Femur (tissue), 1 donor: Measurements from ENCODE around the gene WDR89.
"Not testable (repeated sequence)": the region's sequence is repeated elsewhere in the genome, so short reads cannot be mapped to it uniquely, and the experiment has no call there.

Experiments
- DNase-seq: peaks from one replicate; pipeline ENCODE4 v3.0.0-alpha.2; 2017

WDR89 gene

DNA sequence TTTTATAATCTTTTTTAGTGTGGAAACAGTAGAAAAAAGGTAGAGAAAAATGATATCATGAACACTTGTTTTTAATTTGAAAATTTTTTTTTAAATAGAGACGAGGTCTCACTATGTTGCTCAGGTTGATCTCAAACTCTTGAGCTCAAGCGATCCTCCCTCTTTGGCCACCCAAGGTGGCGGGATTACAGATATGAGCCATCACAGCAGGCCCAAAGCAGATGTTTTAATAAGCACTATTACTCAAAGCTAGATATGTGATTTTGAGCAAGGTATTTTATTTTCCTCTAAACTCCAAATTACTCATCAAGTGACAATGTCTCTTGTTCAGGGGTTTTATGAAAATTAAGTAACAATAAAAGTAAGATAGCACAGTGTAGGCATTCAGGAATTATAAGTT, 10.7 kb upstream of the WDR89 start:
- DNase-seq: no peak

DNA sequence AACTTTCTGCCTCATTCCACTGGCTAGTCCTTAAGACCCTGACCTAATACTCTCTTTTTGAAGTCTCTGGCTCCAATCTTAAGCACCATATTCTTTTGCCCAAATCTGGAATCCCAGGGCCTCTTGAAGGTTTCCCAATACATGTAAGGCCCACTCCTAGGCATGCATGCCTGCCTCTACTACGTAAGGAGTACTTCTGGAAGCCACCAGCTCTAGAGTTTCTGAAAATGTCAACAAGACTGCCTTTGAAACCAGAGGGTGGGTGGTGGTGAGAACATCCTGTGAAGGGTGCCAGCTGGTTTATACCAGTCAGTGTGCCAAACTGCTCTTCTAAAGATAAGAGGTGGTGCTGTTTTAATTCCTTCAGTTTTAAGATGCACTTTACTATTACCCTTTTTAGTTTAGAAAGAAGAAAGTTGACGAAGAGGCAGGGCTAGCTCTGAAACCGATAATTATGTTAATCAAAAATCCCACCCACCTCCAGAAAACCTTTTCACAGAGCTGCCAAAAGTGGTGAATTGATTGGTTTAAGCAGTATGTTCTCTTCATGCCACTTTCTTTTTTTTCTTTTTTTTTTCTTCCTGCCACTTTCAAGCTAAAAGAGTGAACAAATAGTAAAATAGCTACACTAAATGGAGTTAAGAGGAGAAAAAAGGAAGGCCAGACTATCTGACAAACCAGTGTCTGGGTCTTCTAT, 8.7 kb upstream of the WDR89 start:
- no peak for DNase-seq

- DNase-seq: no peak
These were observed 6.2 kb upstream of the WDR89 start for GRCh38 chr14:63647696-63648410.

GRCh38 chr14:63644741-63645140, 3.1 kb upstream of the WDR89 start:
- no peak for DNase-seq

- no peak for DNase-seq
These were observed 1.1 kb upstream of the WDR89 start for GRCh38 chr14:63642656-63643382.

DNA sequence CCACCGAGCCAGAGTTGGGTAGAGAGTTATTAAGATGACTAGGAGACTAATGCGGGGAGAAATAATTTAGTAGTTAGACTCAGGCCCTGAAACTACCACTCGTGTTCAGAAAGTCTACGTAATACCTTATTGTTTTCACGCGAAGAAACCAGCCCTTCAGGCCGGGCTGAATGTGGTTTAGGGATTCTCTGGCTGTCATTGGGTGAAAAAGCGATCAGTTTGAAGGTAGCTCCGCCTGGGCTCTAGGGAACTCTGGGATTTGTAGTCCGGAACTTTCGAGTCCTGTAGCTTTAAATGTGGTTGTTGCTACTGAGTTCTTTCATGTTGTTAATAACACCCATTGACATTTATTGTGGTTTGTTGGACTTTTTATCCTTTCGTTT, 549 bp upstream of the WDR89 start:
- DNase-seq: peak; percentile 92

DNA sequence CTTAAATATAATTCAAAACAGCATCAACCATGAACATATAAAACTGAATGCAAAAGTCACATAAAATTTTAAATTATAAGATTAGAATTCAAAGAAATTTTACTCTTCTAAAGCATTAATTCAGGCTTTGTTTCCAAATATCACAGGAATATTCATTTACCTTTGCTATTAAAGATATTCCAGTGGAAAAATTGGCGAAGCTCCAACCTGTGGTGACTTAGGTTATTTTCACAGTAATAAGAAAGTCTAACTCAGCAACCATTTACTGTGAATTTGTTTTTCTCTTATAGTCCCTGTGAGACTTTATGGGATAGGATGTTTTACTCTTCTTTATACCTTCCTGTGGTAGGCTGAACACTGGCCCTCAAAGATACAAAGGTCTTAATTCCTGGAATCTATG, 3.2 kb downstream of the WDR89 start:
- DNase-seq: no peak

DNA sequence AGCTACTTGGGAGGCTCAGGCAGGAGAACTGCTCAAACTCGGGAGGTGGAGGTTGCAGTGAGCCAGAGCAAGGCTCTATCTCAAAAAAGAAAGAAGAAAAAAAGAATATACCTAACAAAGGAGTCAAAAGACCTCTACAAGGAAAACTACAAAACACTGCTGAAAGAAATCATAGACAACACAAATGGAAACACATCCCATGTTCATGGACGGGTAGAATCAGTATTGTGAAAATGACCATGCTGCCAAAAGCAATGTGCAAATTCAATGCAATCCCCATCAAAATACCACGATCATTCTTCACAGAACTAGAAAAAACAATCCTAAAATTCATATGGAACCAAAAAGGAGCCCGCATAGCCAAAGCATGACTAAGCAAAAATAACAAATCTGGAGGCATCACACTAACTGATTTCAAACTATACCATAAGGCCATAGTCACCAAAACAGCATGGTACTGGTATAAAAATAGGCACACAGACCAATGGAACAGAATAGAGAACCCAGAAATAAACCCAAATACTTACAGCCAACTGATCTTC, 5.5 kb downstream of the WDR89 start:
- DNase-seq: not testable (repeated sequence)

GRCh38 chr14:63633801-63634200, 7.9 kb downstream of the WDR89 start:
- DNase-seq: no peak

DNA sequence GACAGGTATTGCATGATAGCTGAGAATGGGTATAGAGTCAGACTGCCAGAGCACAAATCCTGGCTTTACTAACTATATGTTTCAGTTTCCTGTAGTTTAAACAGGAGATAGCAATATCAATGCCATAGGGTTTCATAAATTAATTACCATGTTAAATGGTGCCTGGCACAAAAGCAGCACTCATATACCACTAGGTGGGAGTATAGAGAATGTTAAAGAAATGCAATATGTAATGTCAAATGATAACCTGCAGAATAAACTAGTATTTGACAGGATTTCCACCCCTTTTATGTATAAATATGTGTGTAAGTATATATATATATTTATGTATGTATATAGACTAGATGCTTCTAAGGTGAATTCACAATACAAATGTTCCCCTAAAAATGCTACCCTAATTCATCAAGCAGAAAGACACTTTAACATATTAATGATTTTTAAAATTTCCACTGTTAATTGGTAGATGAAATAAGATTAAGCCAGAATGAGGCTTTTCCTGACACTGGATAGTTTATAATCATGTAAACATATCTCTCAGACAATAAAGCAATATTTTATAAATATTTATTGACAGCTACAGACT, 8.6 kb downstream of the WDR89 start:
- no peak for DNase-seq

- no peak for DNase-seq
These were observed 17.0 kb downstream of the WDR89 start for GRCh38 chr14:63624701-63625100.

GRCh38 chr14:63624203-63624602, 17.5 kb downstream of the WDR89 start:
- DNase-seq: no peak

GRCh38 chr14:63621975-63622374, 19.7 kb downstream of the WDR89 start:
- DNase-seq: not testable (repeated sequence)

DNA sequence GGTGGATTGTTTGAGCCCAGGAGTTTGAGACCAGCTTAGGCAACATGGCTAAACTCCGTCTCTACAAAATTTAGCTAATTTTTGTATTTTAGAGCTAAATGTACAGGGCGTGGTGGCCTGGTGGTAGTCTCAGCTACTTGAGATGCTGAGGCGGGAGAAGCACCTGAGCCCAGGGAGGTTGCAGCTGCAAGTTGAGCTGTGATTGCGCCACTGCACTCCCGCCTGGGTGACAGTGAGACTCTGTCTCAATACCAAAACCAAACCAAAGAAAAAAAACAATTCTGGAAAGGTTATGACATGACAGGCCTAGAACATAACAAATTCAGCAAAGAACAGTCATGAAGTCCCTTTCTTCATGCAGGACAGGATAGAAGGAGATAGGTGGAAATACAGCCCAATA, 25.7 kb downstream of the WDR89 start:
- DNase-seq: no peak

DNA sequence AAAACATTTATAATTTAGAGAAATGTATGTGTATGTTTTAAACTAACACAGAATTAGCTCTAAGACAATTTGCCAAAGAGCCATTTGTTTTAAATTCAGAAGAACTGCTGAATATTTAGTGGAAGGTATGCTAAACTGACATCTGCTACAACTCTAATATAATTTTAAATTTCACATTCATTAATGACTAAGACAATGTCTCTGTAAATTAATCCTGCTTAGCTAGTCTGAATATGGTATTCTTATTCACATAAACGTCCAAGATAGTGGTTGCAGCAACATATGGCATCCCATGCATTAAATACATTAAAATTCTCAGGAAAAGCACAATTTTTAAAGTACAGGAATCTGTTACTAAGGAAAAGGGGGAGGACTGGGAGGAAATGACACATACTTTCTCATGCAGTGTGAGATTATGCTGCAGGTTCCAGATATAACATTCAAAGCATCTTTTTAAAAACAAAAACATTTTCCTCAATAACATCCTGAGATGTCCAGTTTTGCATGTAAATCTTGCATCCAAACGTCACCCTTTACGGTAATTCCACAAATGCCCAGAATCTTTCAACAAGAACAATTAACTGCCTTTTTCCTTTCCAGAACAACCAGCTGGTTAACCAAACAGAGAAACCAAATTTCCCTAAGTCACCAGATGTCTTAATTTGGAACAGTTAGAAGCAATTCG, 26.9 kb downstream of the WDR89 start:
- DNase-seq: no peak

DNA sequence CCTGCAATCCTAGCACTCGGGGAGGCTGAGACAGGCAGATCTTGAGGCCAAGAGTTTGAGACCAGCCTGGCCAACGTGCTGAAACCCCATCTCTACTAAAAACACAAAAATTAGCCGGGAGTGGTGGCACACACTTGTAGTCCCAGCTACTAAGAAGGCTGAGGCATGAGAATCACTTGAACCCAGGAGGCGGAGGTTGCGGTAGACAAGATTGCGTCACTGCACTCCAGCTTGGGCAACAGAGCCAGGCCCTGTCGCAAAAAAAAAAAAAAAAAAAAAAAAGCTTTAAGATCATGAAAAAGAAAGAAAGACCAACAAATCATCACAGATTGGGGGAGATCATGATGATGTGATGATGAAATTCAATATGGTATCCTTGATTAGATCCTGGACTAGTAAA, 30.6 kb downstream of the WDR89 start:
- no peak for DNase-seq

- DNase-seq: no peak
These were observed 36.6 kb downstream of the WDR89 start for GRCh38 chr14:63605041-63605532.

GRCh38 chr14:63604626-63605025, 37.0 kb downstream of the WDR89 start:
- DNase-seq: no peak

- DNase-seq: no peak
These were observed 37.9 kb downstream of the WDR89 start for GRCh38 chr14:63603749-63604277.

DNA sequence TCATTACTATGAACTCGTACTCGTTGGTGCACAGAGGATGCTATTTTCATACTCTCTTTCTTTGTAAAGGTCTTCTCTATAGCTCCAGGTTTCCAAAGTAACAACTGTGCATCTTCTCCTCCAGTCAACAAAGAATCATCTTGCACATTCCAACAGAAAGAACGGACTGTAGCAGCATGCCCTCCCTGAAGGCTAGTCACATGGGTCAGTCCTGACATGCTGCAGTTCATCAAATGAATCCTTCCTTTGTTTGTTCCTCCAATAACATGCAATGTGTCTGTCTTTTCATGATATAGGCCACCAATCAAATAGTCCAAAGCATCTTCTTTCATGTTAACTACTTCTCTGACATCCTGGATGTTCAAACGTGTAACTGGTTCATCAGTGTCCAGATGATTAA, 42.9 kb downstream of the WDR89 start:
- no peak for DNase-seq

- DNase-seq: no peak
These were observed 44.5 kb downstream of the WDR89 start for GRCh38 chr14:63596998-63597658.
